Esophagus muscularis mucosa (tissue), 3 donors: ENCODE measurements around the gene PAX5.

Experiments
- POLR2A ChIP-seq: fragments of 450-650 bp; IDR thresholded peaks from one replicate; pipeline ENCODE4 v1.6.1; 2017; ENCODE audit warnings: antibody characterized with exemption, moderate library complexity, mild to moderate bottlenecking, low read depth
- TF ChIP-seq, protein P1 (sequence below), 3 experiments: fragments of 200-600 bp in 2 of 3; fragments of 450-650 bp in 1 of 3; sonication (generic) in 2 of 3; IDR thresholded peaks; one replicate each; pipeline ENCODE4 v1.5.1; 2017 to 2019; ENCODE audit warnings: antibody characterized with exemption in 3 of 3, mild to moderate bottlenecking in 2 of 3, moderate library complexity in 1 of 3

DNA sequence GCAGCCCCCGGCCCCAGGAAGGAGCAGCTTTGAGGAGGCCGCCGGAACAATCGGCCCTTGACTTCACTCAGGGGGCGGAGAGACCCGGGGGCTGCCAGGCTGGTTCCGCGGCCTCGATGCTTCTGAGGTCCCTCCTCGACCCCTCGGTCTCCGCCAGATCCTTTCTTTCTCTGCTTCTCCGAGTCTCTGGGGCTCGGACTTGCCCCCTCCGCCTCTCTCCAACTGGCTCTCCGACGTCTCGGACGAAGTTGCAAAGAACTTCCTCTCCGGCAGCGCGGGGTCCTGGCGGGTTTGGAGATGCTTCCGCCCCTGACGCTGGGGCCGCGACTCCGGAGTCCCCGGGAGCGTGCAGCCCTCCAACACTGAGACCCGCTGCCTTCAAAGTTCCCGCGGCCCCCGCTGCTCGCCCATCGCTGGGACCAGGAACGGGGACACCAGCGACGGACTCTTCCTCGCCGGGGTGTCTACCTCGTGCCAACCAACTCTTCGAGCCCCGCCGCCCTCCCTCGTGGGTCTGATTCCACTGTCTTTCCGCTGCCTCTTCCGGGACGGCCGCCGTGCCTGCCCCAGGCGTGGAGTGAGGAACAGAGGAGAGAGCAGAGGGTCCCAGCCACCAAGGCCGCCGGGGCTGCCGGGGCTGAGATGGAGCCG lies 7.0 kb downstream of the PAX5 start:
- TF ChIP-seq POLR2A = no peak
- TF ChIP-seq, protein P1, sequence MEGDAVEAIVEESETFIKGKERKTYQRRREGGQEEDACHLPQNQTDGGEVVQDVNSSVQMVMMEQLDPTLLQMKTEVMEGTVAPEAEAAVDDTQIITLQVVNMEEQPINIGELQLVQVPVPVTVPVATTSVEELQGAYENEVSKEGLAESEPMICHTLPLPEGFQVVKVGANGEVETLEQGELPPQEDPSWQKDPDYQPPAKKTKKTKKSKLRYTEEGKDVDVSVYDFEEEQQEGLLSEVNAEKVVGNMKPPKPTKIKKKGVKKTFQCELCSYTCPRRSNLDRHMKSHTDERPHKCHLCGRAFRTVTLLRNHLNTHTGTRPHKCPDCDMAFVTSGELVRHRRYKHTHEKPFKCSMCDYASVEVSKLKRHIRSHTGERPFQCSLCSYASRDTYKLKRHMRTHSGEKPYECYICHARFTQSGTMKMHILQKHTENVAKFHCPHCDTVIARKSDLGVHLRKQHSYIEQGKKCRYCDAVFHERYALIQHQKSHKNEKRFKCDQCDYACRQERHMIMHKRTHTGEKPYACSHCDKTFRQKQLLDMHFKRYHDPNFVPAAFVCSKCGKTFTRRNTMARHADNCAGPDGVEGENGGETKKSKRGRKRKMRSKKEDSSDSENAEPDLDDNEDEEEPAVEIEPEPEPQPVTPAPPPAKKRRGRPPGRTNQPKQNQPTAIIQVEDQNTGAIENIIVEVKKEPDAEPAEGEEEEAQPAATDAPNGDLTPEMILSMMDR (IDR thresholded peaks at IDR 0.05) = no peak
